HG02943 (cell line): ENCODE results near the gene KCNG2.
"Not testable (repeated sequence)": the region's sequence is repeated elsewhere in the genome, so short reads cannot be mapped to it uniquely, and the experiment has no call there.

Experiments
- ATAC-seq: cut with Tn5 transposase; IDR thresholded peaks from one replicate; pipeline ENCODE4 v1.9.1; 2021; ENCODE audit warnings: mild to moderate bottlenecking, low read depth, moderate library complexity; ENCODE audit not compliant: unreplicated experiment

The KCNG2 gene

DNA sequence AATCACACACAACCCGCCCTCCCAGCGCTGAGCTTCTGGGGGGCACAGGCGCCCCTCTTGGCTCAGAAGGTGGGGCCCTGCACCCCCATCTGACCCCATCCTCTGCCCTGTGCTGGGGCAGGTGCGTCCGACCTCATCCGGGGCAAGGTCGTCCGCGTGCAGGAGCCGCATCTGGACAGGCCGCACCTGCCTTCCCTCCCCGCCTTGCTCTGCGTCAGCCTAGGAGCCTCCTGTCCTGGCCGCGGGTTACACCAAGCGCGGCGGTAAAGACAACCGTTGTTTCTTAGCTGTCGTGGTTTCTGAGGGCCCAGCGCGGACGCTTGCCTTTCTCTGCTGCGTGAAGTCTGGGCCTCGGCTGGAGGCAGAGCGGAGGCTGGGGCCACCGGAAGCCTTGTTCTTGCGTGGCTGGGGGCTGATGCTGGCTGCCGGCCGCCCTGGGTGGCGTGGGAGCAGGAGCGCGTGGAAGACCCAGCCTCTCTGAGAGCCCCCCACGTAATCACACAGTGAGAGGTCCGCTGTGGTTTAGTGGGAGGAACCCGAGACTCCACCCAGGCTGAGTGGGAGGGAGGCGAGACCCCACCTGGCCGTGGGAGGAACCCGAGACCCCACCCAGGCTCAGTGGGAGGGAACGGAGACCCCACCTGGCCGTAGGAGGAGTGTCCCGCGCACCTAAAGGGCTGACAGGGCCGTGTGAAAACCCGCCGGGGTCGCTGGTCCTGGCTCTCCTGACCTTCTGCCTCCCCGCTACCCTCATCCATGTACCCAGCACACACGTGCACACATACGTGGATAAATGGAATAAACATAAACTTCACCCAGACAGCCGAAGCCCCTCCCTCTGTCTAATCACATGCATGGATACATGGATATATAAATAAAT lies 51.8 kb downstream of the KCNG2 start:
- no peak for ATAC-seq

DNA sequence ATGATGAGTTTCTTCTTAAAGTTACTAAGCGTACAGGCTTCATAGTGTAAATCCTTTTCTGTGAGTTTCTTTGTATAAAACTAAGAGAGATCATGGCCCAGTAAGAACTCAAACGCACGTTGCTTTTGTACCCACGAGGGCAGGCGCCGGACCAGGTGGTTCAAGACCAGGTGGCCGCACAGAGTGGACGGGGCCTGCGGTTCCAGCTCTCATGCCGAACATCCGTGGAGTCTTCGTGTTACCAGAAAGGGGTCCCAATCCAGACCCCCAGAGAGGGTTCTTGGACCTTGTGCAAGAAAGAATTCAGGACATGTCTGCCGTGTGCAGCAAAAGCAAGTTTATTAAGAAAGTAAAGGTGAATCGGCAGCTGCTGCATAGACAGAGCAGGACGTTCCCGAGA lies 53.0 kb downstream of the KCNG2 start:
- no peak for ATAC-seq

DNA sequence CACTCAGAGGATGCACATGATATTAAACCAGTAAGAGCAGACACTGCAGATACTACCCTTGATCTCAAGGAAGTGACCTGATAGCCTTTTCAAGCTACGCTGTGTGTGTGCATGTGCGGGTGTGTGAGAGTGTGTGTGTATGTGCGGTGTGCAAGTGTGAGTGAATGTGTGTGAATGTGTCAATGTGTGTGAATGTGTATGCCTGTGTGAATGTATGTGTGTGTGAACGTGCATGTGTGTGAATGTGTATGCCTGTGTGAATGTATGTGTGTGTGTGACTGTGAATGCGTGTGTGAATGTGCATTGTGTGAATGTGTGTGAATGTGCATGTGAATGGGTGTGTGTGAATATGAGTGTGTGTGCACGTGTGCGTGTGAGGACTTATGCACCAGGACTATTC lies 53.8 kb downstream of the KCNG2 start:
- ATAC-seq = no peak

DNA sequence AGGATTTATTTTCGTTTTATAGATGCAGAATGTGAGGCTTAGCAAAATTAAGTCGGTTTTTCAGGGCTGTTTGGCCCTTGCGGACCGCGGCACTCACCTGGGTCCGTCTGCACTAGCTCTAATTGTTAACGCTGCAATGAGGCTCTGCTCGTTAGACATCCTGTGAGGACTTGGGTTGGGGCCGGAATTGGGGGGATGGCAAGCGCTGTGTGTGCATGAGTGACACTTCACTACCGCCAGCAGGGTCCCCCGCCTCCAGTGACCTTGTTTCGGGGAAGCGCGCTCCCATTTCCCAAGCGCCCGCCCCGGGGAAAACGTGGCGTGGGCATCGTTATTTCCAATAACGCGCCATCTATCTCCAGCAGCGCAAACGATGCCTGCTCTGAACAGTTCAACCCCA lies 54.2 kb downstream of the KCNG2 start:
- no peak for ATAC-seq

DNA sequence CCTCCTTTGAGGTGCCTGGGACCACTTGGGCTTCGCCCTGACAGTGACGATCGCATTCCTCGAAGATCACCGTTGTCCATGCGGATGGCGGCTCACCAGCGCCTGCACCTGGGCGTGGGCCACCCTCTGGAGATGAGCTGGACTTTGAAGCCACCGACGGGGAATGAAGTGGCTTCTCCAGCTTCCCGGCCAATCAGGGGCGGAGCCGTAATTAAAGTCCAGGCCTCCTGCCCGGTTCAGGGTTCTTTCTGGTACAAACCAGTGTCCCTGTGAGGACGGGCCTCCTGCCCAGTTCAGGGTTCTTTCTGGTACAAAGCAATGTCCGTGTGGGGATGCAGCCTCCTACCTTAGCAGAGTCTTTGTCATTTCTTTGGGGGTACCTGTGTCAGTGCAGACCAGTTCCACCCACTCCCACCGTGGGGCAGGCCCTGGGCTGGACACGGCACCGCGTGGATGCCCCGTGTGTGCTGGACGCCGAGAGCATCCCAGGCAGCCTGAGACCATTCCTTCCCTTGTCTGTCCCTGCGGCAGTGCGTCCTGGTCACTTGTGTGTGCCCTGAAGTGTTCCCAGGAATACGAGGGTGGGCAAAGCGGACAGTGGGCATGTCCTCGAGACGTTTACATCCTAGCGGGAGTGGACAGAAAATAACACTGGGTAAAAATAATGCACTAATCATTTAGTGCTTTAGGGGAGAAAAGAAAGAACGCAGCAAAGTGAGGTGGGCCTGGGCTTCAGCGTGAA lies 55.0 kb downstream of the KCNG2 start:
- no peak for ATAC-seq

DNA sequence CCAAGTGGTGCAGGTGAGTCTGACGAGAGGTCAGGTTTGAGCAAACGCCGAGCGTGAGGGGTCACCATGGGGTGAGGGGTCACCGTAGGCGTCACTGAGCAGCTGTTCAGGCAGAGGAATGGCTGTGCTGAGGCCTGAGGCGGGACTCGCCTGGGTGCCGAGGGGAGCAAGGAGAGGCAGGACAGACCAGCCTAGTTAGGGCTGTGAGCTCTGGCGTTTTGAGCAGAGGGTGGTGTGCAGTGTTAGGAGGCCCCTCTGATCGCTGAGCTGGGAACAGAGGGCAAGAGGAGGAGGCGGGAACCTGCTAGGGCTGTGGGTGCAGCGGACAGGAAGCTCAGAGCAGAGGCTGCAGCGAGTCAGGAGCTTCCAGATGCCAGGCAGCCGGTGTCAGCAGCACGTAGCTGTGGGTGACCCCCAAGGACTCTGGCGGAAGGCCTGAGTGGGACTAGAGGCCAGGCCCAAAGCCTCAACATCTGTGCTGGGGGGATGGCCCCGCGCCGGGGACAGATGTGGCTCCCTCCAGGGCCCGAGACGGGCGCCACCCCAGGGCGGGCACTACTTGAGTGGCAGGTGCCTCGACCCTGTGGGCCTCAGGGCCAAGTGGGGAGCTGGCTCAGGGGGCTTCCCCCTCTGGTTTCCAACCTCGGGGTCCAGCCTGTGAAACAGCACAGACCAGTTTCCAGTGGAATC lies 55.7 kb downstream of the KCNG2 start:
- no peak for ATAC-seq

DNA sequence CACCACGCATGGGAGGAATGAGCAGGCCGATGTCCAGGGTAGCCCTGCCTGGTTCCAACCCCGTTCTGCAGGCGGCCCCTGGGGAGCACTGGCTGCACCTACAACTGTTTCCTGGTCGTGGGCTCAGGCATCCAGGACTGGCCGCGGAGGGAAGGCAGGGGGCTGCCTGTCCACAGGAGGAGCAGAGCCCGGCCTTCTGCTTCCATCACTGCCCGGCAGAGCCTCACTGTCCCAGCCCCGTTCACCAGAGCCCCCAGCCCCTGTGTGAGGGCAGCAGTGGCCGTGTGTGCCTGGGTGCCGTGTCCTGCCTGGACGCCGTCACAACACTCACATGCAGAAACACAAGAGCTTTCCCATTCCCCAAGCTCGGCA lies 56.2 kb downstream of the KCNG2 start:
- ATAC-seq = no peak

DNA sequence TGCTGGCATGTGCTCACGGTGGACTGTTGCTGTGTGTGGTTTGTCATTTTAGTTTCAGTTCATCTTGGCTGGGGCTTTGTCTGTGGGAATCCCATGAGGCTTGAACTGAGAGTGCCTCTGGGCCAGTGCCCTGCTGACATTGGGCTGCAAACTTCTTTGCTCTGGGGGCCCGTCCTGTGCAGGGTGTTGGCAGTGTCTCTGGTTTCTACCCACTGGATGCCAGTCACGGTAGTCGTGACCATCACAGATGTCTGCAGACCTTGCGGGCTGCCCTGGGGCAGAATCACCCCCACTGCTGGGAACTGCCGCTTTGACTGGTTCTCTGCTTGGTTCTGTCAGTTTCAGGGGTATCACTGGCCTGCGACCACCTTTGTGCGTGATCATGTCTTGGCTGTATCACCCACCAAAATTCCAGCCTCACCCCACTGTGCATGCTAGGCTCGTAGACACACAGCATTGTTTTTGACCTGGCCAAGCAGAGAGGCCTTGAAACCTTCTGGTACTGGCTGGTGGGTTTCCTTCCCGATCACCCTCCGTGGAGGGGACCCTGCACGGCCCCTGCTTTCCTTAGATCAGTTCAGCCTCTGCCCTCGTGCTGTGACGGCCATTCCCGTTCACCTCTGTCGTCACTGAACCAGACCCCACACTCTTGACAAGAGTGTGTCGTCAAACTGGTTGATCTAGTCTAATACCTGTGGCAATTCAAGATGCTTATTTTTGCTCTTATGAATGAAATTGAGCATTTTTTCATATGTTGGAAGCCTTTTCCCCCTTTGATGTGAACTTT lies 57.6 kb downstream of the KCNG2 start:
- ATAC-seq = peak; percentile 82

DNA sequence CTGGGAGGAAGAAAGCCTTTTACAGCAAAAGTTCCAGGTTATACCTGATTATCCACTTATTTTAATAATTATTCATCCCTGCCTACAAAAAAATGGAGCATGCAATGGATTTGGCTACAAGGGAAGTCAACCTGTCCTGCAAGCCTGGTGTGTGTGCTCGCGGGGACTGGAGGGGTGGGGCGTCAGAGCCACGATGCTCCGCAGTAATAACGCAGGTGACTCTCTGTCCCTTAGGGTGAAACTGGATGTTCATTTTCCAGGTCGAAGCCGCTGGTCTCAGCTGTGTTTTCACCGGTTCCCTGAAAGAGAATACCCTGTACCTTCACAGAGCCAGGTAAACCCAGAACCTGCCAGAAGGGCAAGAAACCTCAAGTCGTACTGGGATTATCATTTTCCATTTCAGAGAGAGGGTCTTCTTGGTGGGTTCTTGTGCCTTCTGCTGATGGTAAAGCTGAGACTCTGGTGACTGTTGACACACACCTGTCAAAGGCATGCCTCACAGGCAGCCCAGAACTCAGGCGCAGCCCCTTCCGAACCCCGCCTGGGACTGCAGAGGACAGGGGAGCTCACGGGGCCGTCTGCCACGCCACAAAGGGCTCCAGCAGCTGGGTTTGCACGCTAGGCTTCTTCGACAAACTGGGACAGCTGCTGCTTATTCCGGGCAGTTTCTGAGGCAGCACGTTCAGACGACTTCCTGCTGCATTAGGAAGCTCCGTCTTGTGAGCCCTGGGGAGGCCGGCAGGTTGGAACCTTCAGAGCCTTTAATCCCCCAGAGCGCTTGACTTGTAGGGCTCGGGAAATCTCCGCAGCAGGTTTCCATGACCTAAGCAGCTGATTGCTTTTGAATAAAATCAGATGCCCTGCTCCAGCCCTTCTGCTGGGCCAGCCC lies 58.6 kb downstream of the KCNG2 start:
- ATAC-seq = no peak

DNA sequence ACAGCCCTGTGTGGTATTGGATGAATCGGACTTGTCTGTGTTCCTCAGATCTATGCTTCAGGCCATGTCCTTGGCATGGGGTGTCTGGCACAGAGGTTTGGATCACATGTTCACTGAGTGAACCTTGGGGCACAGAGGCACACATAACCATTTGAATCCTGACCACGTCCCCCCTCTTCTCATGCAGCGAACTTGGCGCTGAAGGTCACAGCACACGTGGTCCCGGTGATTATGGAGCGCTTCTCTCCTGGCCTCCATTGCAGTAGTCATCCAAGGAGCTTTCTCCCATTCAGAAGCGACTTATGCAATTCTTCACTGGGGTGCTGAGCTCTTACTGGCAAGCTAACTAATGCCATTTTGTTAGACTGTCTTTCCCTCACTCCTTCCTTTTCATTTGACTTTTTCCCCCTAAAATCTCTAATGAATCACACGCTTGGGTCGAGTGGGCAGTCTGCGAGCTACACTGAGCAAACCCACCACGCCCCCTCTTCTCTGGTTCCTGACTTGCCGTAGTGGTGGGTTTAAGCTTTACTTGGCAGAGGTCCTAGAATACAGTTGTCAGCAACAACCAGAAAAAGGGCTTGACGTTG lies 59.4 kb downstream of the KCNG2 start:
- no peak for ATAC-seq

DNA sequence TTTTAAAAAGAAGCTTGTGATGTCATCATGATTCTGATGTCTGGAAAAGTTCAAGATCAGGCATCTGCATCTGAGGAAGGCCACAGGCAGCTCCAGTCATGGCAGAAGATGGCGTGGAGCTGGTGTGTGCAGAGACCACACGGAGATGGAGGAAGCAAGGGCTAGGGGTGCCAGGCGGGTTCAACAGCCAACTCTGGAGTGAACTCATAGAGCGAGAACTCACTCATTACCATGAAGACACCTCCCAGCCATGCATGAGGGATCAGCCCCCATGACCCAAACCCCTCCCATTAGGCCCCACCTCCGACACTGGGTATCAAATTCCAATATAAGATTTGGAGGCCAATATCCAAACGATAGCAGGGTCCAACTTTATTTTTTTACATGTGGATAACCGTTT lies 61.6 kb downstream of the KCNG2 start:
- no peak for ATAC-seq

DNA sequence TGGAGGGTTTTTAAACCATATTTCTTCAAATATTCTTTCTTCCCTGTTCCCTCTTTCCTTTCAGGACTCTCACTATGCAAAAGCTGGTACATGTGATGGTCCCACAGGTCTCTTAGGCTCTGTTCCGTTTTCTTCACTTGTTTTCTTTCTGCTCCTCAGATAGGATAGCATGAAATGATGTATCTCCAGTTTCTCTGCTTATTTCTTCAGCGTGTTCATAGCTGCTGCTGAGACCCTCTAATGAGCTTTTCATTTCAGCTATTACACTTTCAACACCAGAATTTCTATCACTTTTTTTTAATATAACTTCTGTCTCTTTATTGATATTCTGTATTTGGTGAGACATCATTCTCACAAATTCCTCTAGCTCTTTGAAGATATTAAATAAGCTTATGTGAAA lies 63.9 kb downstream of the KCNG2 start:
- ATAC-seq = no peak

DNA sequence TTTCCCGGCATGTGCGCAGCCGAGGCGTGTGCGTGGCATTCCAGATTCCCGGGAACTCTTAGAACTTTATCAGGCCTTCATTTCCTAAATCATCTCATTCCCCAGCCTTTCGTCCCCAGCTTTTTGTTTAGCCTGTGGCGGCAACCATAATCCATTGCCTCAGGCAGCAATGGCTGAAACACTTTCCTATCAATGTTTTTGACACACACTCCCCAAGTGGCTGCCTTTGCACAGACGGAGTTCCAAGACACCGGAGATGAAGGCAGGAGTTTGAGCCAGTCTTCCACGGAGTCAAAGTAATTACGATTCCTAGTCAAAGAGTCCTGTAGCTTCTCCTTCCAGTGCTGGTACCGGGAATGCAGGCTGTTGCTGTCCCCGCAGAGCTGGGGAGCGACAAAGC lies 64.8 kb downstream of the KCNG2 start:
- ATAC-seq = no peak

DNA sequence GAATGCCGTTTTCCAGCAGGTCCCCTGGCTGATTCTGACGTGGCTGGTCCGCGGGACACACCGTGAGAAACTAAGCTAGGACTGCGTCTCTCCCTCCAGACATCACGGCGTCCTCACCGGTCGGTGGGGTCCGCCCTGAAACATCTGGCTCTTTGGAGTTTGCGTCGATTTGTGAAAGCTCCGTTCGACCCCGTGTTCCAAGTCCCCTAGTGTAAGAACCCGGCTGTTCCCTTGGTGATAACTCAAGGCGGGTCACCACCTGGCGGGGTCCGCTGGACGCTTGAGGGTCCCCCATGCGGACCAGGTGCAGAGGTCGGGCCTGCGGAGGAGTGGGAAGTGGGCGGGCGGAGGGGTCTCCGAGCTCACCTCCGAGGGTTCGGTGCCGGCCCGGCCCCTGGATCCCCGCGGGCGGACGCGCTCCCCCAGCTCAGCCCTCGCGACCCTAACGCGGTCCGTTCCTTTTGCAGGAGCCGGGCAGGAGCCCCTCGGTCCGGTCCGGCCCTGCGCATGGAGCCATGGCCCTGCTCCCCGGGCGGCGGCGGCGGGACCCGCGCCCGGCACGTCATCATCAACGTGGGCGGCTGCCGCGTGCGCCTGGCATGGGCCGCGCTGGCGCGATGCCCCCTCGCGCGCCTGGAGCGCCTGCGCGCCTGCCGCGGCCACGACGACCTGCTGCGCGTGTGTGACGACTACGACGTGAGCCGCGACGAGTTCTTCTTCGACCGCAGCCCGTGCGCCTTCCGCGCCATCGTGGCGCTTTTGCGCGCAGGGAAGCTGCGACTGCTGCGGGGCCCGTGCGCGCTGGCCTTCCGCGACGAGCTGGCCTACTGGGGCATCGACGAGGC lies 65.6 kb downstream of the KCNG2 start:
- ATAC-seq = no peak

DNA sequence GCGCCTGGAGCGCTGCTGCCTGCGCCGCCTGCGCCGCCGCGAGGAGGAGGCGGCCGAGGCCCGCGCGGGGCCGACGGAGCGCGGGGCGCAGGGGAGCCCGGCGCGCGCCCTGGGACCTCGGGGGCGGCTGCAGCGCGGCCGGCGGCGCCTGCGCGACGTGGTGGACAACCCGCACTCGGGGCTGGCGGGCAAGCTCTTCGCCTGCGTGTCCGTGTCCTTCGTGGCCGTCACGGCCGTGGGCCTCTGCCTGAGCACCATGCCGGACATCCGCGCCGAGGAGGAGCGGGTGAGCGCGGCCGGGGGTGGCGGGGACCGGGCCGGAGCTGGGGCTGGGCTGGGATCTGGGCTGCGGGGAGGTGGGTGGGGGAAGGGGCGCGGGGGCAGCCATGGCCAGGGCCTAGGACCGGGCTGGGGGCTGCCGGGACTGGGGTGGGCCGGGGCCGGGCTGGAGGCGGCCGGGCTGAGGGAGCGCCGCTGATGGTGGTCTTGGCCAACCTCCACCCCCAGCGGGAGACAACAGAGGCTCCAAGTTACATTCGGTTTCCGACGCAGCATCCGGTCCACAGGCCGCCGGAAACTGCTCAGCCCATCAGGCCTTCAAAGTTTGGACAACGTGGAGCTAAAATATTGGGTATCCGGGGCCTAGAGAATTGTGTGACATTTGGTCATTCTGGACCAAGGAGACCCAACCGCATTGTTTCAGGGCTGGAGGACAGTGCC lies 66.4 kb downstream of the KCNG2 start:
- ATAC-seq = no peak

DNA sequence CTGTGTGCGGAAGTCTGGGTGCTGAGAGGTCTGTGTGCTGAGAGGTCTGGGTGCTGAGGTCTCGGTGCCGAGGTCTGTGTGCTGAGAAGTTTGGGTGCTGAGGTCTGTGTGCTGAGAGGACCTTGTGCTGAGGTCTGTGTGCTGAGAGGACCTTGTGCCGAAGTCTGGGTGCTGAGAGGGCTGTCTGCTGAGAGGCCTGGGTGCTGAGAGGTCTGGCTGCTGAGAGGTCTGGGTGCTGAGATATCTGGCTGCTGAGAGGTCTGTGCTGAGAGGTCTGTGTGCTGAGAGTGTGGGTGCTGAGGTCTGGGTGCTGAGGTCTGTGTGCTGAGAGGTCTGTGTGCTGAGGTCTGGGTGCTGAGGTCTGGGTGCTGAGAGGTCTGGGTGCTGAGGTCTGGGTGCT lies 67.2 kb downstream of the KCNG2 start:
- not testable (repeated sequence) for ATAC-seq

DNA sequence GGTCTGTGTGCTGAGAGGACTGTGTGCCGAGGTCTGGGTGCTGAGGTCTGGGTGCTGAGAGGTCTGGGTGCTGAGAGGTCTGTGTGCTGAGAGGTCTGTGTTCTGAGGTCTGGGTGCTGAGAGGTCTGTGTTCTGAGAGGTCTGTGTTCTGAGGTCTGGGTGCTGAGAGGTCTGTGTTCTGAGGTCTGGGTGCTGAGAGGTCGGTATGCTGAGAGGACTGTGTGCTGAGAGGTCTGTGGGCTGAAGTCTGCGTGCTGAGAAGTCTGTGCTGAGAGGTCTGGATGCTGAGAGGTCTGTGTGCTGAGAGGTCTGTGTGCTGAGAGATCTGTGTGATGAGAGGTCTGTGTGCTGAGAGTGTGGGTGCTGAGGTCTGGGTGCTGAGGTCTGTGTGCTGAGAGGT lies 68.2 kb downstream of the KCNG2 start:
- not testable (repeated sequence) for ATAC-seq
